ENCODE data around the gene ACE.

- TF ChIP-seq CTCF (IDR thresholded peaks at IDR 0.05) (no peak), POLR2A (IDR thresholded peaks at IDR 0.05) (no peak)
Observed at GRCh38 chr17:63435681-63436522, 41.0 kb upstream of the ACE start.

All from lower leg skin (tissue), 3 donors.